DND-41 (cell line): ENCODE results near the gene INHBB.
"Not testable (repeated sequence)": the region's sequence is repeated elsewhere in the genome, so short reads cannot be mapped to it uniquely, and the experiment has no call there.

ENCODE experiments used
- CTCF ChIP-seq: IDR thresholded peaks from 2 replicates; pipeline ENCODE4 v1.5.1; 2012; ENCODE audit warnings: borderline replicate concordance, low read length, moderate library complexity, mild to moderate bottlenecking; ENCODE audit not compliant: poor library complexity, severe bottlenecking; ENCODE audit errors: extremely low read depth
- EZH2 ChIP-seq: IDR thresholded peaks from 3 replicates; pipeline ENCODE4 v1.6.1; 2012; ENCODE audit warnings: borderline replicate concordance, low read depth, mild to moderate bottlenecking, moderate library complexity, low read length, inconsistent platforms; ENCODE audit not compliant: severe bottlenecking

GRCh38 chr2:120391382-120391781, 45.4 kb downstream of the INHBB start:
- not testable (repeated sequence) for TF ChIP-seq CTCF, EZH2
